ENCODE results near the gene GJB3.
"Not testable (repeated sequence)": the region's sequence is repeated elsewhere in the genome, so short reads cannot be mapped to it uniquely, and the experiment has no call there.

GJB3 gene

DNA sequence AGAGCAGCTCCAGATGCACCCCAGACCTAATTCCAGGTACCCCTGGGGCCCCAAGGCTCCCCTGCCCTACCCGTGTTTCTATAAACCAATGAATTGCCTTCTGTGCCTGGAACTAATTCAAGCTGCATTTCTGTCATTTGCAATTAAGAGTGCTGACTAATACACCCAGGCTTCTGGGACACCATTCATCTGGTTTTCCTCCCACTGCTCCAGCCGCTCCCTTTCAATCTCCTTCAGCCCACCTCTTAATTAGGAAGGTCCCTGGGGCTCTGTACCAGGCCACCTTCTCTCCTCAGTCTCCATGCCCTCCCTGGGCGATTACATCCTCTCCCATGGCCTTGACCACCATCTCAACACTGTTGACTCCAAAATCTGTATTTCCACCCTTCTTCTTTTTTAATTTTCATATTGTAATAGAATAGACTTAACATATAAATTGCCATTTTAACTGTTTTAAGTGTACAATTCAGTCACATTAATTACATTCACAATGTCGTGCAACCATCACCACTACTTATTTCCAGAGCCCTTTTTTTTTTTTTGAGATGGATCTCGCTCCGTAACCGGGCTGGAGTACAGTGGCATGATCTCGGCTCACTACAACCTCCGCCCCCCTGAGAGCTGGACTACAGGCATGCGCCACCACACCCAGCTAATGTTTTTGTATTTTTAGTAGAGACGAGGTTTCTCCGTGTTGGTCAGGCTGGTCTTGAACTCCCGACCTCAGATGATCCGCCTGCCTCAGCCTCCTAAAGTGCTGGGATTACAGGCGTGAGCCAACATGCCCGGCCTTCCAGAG is 9.2 kb upstream of the GJB3 start:
- Mint-ChIP-seq H3K27ac (no peak overlapping the region), H3K27me3 (no peaks in the 10 kb centered on the region)

DNA sequence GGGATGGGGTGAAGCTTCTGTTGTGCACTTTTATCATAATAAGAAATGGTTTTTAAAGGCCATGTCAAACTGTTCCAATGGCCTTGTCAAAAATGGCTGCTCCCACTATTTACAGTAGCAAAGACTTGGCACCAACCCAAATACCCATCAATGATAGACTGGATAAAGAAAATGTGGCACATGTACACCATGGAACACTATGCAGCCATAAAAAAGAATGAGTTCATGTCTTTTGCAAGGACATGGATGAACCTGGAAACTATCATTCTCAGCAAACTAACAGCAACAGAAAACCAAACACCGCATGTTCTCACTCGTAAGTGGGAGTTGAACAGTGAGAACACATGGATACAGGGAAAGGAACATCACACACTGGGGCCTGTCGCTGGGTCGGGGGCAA is 7.9 kb upstream of the GJB3 start:
- CTCF ChIA-PET, H3K27me3 Mint-ChIP-seq, H3K4me1 Mint-ChIP-seq, H3K9me3 Mint-ChIP-seq, H3K27ac Mint-ChIP-seq, H3K36me3 Mint-ChIP-seq, DNase-seq, H3K4me3 Mint-ChIP-seq: not testable (repeated sequence)

More for the DNA sequence above, 9.2 kb upstream of the GJB3 start:
- Mint-ChIP-seq H3K4me3 (no peak overlapping the region), H3K36me3 (no peaks in the 10 kb centered on the region), H3K9me3 (no peaks in the 10 kb centered on the region), H3K4me1 (no peaks in the 10 kb centered on the region)
- CTCF ChIA-PET, result no interaction called here
- DNase-seq, result no peak

DNA sequence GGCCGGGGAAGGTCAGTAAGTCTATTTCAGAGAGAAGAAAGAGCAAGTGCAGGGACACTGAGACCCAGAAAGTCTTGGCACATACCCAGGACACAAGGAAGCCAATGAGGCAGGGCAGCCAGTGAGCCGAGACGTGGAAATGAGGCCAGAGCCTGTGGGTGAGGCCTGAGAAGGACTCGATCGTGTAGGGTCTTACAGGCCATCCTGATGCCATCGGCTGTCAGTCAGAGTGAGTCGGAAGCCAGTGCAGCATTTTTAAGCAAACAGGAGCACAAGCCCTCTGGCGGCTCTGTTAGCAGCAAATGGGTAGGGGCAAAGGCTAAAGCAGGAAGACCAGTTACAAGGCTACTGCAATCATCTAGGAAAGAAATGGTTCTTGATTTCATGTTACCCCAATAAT is 6.1 kb upstream of the GJB3 start:
- H3K4me1 Mint-ChIP-seq, result no peaks in the 10 kb centered on the region
- peaks cover 17% of the 10 kb centered on the region for H3K27me3 Mint-ChIP-seq
- no peaks in the 10 kb centered on the region for H3K36me3 Mint-ChIP-seq
- H3K4me3 Mint-ChIP-seq, result no peak overlapping the region
- no peak for DNase-seq
- no peaks in the 10 kb centered on the region for H3K9me3 Mint-ChIP-seq
- CTCF ChIA-PET, result no interaction called here
- H3K27ac Mint-ChIP-seq, result no peak overlapping the region

DNA sequence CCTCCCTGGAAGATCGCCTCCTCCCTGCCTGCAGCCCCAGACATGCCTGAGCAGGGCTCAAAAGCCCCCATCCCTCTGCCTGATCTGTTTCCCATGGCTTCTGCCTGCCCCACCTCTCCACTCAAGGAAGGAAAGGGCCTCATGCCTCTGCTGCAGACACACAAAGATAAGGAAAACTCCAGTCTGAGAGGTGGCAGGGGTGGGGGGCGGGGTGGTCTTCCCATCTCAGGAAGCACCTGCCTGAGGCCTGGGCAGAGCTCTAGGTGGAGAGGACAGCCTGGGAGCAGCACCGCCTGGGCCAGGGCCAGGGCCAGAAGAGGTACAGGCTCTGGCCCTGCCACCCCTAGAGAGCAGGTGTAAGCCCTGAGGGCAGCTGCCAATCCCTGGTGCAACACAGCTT is 4.1 kb upstream of the GJB3 start:
- CTCF ChIA-PET, result interaction anchor here (0.9 to 1.3 kb wide), 2 partner anchors 15 to 34 kb away, joined by 3 to 4 read pairs; no protein-coding TSS in a partner anchor
- no peak for DNase-seq
- Mint-ChIP-seq H3K4me1 (no peaks in the 10 kb centered on the region), H3K36me3 (no peaks in the 10 kb centered on the region), H3K9me3 (no peaks in the 10 kb centered on the region), H3K4me3 (no peak overlapping the region), H3K27ac (no peak overlapping the region), H3K27me3 (peaks cover 34% of the 10 kb centered on the region)

DNA sequence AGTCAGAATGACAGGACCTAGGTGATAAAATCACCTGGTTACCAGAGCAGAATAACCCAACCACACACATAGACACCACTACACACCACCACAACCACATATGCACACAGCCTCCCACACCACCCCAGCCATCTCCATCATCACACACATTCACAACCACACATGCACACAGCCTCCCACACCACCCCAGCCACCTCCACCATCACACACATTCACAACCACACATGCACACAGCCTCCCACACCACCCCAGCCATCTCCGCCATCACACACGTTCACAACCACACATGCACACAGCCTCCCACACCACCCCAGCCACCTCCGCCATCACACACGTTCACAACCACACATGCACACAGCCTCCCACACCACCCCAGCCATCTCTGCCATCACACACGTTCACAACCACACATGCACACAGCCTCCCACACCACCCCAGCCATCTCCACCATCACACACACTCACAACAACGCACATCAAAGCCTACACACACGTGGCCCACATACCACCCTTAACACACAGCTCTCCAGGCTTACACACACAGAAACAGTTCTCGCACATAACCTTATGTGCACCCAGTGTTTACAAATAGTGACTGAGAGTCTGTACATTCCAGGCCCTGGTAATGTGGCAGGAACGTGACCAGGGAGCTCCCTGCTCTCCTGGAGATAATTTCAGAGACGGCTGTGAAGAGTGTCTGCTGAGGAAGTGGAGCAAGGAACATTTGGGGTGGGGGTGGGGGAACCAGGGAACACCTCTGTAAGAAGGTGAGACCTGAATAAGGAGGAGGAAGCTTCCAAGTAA is 3.3 kb upstream of the GJB3 start:
- Mint-ChIP-seq H3K4me1 (no peaks in the 10 kb centered on the region), H3K27ac (no peak overlapping the region), H3K9me3 (no peaks in the 10 kb centered on the region), H3K36me3 (no peaks in the 10 kb centered on the region), H3K27me3 (peaks cover 42% of the 10 kb centered on the region), H3K4me3 (no peak overlapping the region)
- DNase-seq, result no peak
- CTCF ChIA-PET, result interaction anchor here (1.4 kb wide), 1 partner anchor 74 kb away, joined by 4 read pairs; no protein-coding TSS in a partner anchor

DNA sequence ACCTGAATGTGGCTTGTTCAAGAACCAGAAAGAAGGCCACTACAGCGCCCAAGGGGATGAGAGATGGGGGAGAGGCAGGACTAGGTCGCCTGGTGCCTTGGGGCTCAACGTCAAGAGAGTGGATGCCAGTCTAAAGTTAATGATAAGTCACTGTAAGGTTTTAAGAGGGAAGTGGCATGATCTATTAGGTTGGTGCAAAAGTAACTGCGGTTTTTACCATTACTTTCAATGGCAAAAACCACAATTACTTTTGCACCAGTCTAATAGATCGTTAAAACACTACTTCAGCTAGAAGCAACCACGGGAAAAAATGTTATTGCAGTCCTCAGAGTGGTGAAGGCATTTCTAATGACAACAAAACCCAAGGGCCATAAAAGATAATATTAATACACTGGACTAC is 2.6 kb upstream of the GJB3 start:
- Mint-ChIP-seq H3K36me3 (no peaks in the 10 kb centered on the region), H3K4me3 (no peak overlapping the region), H3K27me3 (peaks cover 49% of the 10 kb centered on the region), H3K27ac (no peak overlapping the region), H3K9me3 (no peaks in the 10 kb centered on the region), H3K4me1 (no peaks in the 10 kb centered on the region)
- CTCF ChIA-PET, result interaction anchor here (1.4 kb wide), 1 partner anchor 74 kb away, joined by 4 read pairs; no protein-coding TSS in a partner anchor
- no peak for DNase-seq

DNA sequence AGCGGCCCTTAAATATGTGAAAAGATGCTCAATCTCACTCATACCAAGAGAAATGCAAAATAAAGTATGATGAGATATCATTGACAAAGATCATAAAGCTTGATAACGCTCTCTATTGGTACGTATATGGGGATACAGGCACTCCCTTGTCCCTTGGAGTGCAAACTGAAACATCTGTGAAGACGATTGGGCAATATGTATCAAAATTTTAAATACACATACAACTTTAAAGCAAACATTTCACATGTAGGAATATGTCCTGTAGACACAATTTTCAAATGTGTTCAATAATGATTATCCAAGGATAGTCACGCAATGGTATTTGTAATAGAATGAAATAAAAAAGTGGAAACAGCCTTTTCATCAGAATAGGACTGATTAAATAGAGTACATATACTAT is 2.0 kb upstream of the GJB3 start:
- Mint-ChIP-seq H3K27me3 (peaks cover 55% of the 10 kb centered on the region), H3K4me1 (no peaks in the 10 kb centered on the region), H3K9me3 (no peaks in the 10 kb centered on the region), H3K36me3 (no peaks in the 10 kb centered on the region), H3K4me3 (no peak overlapping the region), H3K27ac (no peak overlapping the region)
- DNase-seq, result no peak
- CTCF ChIA-PET, result interaction anchor here (1.4 kb wide), 1 partner anchor 73 kb away, joined by 4 read pairs; no protein-coding TSS in a partner anchor

DNA sequence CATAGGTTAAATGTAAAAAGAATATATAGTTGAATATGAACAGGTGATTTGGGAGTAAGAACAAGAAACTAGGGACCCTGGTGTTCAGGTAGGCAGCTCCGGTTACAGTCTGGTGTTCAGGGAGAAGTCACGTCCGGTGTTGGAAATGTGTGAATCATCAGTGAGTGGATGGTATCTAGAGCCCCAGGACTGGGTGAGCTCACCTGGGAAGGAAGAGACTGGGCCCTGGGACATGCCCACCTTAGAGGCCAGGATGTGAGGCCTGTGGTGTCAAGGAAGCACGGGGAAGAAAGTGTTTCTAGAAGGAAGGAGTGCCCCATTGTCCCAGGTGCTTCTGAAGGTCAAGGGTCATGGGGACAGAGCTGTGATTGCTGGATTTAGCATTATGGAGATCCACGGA is 1.5 kb upstream of the GJB3 start:
- peaks cover 56% of the 10 kb centered on the region for H3K27me3 Mint-ChIP-seq
- no peaks in the 10 kb centered on the region for H3K4me1 Mint-ChIP-seq
- no peak for DNase-seq
- no peak overlapping the region for H3K4me3 Mint-ChIP-seq
- CTCF ChIA-PET, result no interaction called here
- H3K9me3 Mint-ChIP-seq, result no peaks in the 10 kb centered on the region
- H3K27ac Mint-ChIP-seq, result no peak overlapping the region
- H3K36me3 Mint-ChIP-seq, result no peaks in the 10 kb centered on the region

DNA sequence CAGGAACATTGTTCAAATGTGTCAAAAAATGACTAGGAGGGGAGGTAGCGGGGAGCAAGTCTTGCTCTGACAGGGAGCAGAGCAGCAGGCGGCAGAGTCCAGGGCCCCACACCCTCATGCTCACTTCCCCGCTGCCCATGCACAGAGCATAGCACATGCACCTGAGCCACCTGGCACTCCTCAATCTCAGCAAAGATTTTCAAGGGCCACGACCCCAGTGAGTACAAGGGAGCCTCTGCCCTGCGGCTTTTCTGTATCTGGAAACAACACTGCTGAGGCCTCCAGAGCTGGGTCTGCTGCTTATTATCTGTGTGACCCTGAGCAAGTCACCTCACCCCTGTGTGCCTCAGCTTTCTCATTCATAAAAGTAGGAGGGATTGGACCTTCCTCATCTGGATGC is 1.1 kb upstream of the GJB3 start:
- no peak overlapping the region for H3K4me3 Mint-ChIP-seq
- no peak for DNase-seq
- H3K36me3 Mint-ChIP-seq, result no peaks in the 10 kb centered on the region
- peaks cover 57% of the 10 kb centered on the region for H3K27me3 Mint-ChIP-seq
- no peaks in the 10 kb centered on the region for H3K9me3 Mint-ChIP-seq
- no peak overlapping the region for H3K27ac Mint-ChIP-seq
- CTCF ChIA-PET, result no interaction called here
- no peaks in the 10 kb centered on the region for H3K4me1 Mint-ChIP-seq

DNA sequence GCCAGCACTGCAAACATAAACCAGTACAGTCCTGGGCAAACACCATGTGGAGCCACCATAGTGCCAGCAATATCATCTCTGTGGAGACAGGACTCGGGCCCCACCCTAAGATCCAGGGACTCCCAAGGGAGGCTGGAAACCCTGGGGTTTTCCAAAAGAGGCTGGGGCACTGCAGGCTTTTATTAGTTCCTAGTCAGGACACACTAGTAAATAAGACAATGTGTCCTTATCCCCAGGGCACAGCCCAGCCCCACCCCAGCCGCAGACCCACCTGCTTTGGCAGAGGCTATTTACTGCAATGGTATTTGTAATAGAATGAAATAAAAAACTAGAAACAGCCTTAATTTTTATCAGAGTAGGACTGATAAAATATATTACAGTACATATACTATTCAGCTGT is 486 bp upstream of the GJB3 start:
- peaks cover 62% of the 10 kb centered on the region for H3K27me3 Mint-ChIP-seq
- no peak overlapping the region for H3K4me3 Mint-ChIP-seq
- no peak for DNase-seq
- CTCF ChIA-PET, result interaction anchor here (1.2 kb wide), 1 partner anchor 72 kb away, joined by 3 read pairs; no protein-coding TSS in a partner anchor
- H3K9me3 Mint-ChIP-seq, result no peaks in the 10 kb centered on the region
- no peak overlapping the region for H3K27ac Mint-ChIP-seq
- no peaks in the 10 kb centered on the region for H3K36me3 Mint-ChIP-seq
- no peaks in the 10 kb centered on the region for H3K4me1 Mint-ChIP-seq

DNA sequence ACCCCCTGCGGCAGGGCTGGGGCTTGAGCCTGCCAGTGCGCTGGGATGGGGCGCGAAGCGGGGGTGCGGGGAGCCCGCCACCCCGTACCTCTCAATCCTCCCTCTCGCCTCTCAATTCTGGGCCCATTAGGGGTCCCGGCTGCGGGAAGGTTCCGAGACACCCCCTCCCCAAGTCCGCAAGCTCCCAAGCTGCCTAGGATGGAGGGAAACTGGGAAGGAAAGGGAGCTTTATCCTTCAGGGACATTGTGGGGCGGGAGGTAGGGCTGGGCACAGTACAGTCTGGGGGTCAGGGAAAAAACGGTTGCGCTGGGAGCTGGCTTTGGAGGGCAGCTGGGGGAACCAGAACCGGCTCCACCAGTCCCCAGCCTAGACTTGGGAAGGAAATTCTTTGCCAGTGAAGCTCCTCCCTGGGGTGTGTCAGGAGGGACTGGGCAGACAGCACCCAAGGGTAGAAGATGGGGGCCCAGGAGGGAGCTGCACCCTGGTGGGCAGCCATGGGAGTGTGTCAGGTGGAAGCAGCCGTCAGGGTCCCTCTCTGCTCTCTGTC is 904 bp downstream of the GJB3 start:
- no peaks in the 10 kb centered on the region for H3K4me1 Mint-ChIP-seq
- no peaks in the 10 kb centered on the region for H3K9me3 Mint-ChIP-seq
- no peak overlapping the region for H3K4me3 Mint-ChIP-seq
- no peak for DNase-seq
- no peak overlapping the region for H3K27ac Mint-ChIP-seq
- CTCF ChIA-PET, result no interaction called here
- H3K36me3 Mint-ChIP-seq, result no peaks in the 10 kb centered on the region
- H3K27me3 Mint-ChIP-seq, result peaks cover 63% of the 10 kb centered on the region

DNA sequence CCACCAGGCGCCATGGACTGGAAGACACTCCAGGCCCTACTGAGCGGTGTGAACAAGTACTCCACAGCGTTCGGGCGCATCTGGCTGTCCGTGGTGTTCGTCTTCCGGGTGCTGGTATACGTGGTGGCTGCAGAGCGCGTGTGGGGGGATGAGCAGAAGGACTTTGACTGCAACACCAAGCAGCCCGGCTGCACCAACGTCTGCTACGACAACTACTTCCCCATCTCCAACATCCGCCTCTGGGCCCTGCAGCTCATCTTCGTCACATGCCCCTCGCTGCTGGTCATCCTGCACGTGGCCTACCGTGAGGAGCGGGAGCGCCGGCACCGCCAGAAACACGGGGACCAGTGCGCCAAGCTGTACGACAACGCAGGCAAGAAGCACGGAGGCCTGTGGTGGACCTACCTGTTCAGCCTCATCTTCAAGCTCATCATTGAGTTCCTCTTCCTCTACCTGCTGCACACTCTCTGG is 3.8 kb downstream of the GJB3 start:
- Mint-ChIP-seq H3K4me3 (no peak overlapping the region), H3K27me3 (peaks cover 58% of the 10 kb centered on the region), H3K9me3 (no peaks in the 10 kb centered on the region), H3K4me1 (peaks cover under 1% of the 10 kb centered on the region), H3K27ac (no peak overlapping the region), H3K36me3 (no peaks in the 10 kb centered on the region)
- DNase-seq, result no peak
- CTCF ChIA-PET, result no interaction called here

DNA sequence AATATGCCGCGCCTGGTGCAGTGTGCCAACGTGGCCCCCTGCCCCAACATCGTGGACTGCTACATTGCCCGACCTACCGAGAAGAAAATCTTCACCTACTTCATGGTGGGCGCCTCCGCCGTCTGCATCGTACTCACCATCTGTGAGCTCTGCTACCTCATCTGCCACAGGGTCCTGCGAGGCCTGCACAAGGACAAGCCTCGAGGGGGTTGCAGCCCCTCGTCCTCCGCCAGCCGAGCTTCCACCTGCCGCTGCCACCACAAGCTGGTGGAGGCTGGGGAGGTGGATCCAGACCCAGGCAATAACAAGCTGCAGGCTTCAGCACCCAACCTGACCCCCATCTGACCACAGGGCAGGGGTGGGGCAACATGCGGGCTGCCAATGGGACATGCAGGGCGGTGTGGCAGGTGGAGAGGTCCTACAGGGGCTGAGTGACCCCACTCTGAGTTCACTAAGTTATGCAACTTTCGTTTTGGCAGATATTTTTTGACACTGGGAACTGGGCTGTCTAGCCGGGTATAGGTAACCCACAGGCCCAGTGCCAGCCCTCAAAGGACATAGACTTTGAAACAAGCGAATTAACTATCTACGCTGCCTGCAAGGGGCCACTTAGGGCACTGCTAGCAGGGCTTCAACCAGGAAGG is 4.3 kb downstream of the GJB3 start:
- Mint-ChIP-seq H3K9me3 (no peaks in the 10 kb centered on the region), H3K4me3 (no peak overlapping the region), H3K36me3 (no peaks in the 10 kb centered on the region), H3K27me3 (peaks cover 53% of the 10 kb centered on the region), H3K27ac (no peak overlapping the region), H3K4me1 (peaks cover 4% of the 10 kb centered on the region)
- CTCF ChIA-PET, result no interaction called here
- DNase-seq, result no peak

DNA sequence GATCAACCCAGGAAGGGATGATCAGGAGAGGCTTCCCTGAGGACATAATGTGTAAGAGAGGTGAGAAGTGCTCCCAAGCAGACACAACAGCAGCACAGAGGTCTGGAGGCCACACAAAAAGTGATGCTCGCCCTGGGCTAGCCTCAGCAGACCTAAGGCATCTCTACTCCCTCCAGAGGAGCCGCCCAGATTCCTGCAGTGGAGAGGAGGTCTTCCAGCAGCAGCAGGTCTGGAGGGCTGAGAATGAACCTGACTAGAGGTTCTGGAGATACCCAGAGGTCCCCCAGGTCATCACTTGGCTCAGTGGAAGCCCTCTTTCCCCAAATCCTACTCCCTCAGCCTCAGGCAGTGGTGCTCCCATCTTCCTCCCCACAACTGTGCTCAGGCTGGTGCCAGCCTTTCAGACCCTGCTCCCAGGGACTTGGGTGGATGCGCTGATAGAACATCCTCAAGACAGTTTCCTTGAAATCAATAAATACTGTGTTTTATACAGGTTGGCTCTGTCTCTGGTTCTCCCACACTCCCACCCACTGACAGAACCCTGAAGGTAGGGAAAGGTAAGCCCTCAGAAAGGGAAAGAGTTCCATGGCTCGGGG is 5.0 kb downstream of the GJB3 start:
- no peak overlapping the region for H3K27ac Mint-ChIP-seq
- CTCF ChIA-PET, result interaction anchor here (0.6 to 1.8 kb wide), 9 partner anchors 15 to 639 kb away, joined by 3 to 25 read pairs (median 3); no protein-coding TSS in a partner anchor
- H3K4me1 Mint-ChIP-seq, result peaks cover 4% of the 10 kb centered on the region
- H3K36me3 Mint-ChIP-seq, result no peaks in the 10 kb centered on the region
- H3K27me3 Mint-ChIP-seq, result peaks cover 55% of the 10 kb centered on the region
- DNase-seq, result no peak
- no peaks in the 10 kb centered on the region for H3K9me3 Mint-ChIP-seq
- H3K4me3 Mint-ChIP-seq, result no peak overlapping the region

Data from activated naive CD4-positive, alpha-beta T cell treated with anti-CD3 and anti-CD28 coated beads, Interleukin-2, amount 10 ng/mL, durations not matched to agents 7 days and 5 days (primary cell).